DOHH2 (cell line): Measurements from ENCODE around the gene CACNA1I.

Experiments
- H3F3A ChIP-seq: fragments of 200-600 bp; sonication (generic), shearing (Covaris generic); 2 replicates; pipeline ENCODE4 v1.6.0; 2016; ENCODE audit warnings: antibody characterized with exemption, mild to moderate bottlenecking; ENCODE audit not compliant: control insufficient read depth, insufficient read depth
- H3K27ac ChIP-seq: fragments of 200-600 bp; sonication (generic); 2 replicates; pipeline ENCODE4 v1.5.1; 2014; ENCODE audit warnings: low read depth, mild to moderate bottlenecking, low read length, moderate library complexity
- H3K27me3 ChIP-seq: fragments of 200-600 bp; sonication (generic); 2 replicates; pipeline ENCODE4 v1.6.1; 2014; ENCODE audit warnings: mild to moderate bottlenecking, low read length, mixed read lengths; ENCODE audit not compliant: control insufficient read depth
- H3K36me3 ChIP-seq: fragments of 200-600 bp; sonication (generic); 2 replicates; pipeline ENCODE4 v1.6.1; 2014; ENCODE audit warnings: mild to moderate bottlenecking, low read length, moderate library complexity, mixed read lengths; ENCODE audit not compliant: control insufficient read depth
- H3K4me1 ChIP-seq: fragments of 200-600 bp; sonication (generic); 2 replicates; pipeline ENCODE4 v1.6.1; 2014; ENCODE audit warnings: mild to moderate bottlenecking, low read length, mixed read lengths; ENCODE audit not compliant: control insufficient read depth
- H3K4me2 ChIP-seq: fragments of 200-600 bp; sonication (generic); 2 replicates; pipeline ENCODE4 v1.6.0; 2014; ENCODE audit warnings: mild to moderate bottlenecking, low read length, moderate library complexity
- H3K4me3 ChIP-seq: fragments of 200-600 bp; sonication (generic); 2 replicates; pipeline ENCODE4 v1.5.1; 2014; ENCODE audit warnings: mild to moderate bottlenecking, low read length, mixed read lengths
- H3K79me2 ChIP-seq: fragments of 200-600 bp; sonication (generic); 2 replicates; pipeline ENCODE4 v1.6.1; 2014; ENCODE audit warnings: mild to moderate bottlenecking, low read length, mixed read lengths; ENCODE audit not compliant: control insufficient read depth
- H3K9me2 ChIP-seq: fragments of 200-600 bp; sonication (generic); replicated peaks from 2 replicates; pipeline ENCODE4 v1.6.1; 2014; ENCODE audit warnings: mild to moderate bottlenecking, low read length, mixed read lengths; ENCODE audit not compliant: control insufficient read depth
- H3K9me3 ChIP-seq: fragments of 200-600 bp; sonication (generic); 2 replicates; pipeline ENCODE4 v1.6.1; 2014; ENCODE audit warnings: antibody characterized with exemption, low read length, mixed read lengths; ENCODE audit not compliant: control insufficient read depth, insufficient read depth
- H4K20me1 ChIP-seq: fragments of 200-600 bp; sonication (generic); 2 replicates; pipeline ENCODE4 v1.6.0; 2014; ENCODE audit warnings: low read depth, mild to moderate bottlenecking, antibody characterized with exemption, low read length, moderate library complexity; ENCODE audit not compliant: control insufficient read depth, insufficient read depth
- CTCF ChIP-seq: fragments of 200-600 bp; sonication (generic); IDR thresholded peaks from one replicate; pipeline ENCODE4 v1.5.1; 2014; ENCODE audit warnings: antibody characterized with exemption, mild to moderate bottlenecking, low read depth, low read length; ENCODE audit not compliant: poor library complexity, severe bottlenecking
- EZH2phosphoT487 ChIP-seq: fragments of 200-600 bp; sonication (generic); IDR thresholded peaks from 2 replicates; pipeline ENCODE4 v1.6.1; 2017; ENCODE audit warnings: borderline replicate concordance, mild to moderate bottlenecking, antibody characterized with exemption, low read length, moderate library complexity, mixed read lengths

Gene CACNA1I

GRCh38 chr22:39601180-39601535, 30.6 kb downstream of the CACNA1I start:
- no peak for TF ChIP-seq CTCF
- no peak for TF ChIP-seq EZH2phosphoT487
- Histone ChIP-seq H3K4me3 (peak overlapping the region; percentile 47), H3K27ac (no peak overlapping the region), H3K79me2 (no peaks in the 10 kb centered on the region), H3K9me2 (no peaks in the 10 kb centered on the region), H3K9me3 (peaks cover 7% of the 10 kb centered on the region), H3K27me3 (peaks cover 33% of the 10 kb centered on the region), H4K20me1 (no peaks in the 10 kb centered on the region), H3K36me3 (no peaks in the 10 kb centered on the region), H3K4me1 (peaks cover 22% of the 10 kb centered on the region), H3K4me2 (peak overlapping the region; percentile 49), H3F3A (peaks cover 2% of the 10 kb centered on the region; the same call in 1 of the 2 replicates)

GRCh38 chr22:39603345-39603744, 32.8 kb downstream of the CACNA1I start:
- Histone ChIP-seq H4K20me1 (no peaks in the 10 kb centered on the region), H3K27me3 (peaks cover 28% of the 10 kb centered on the region), H3K4me2 (no peak overlapping the region), H3K4me1 (peaks cover 15% of the 10 kb centered on the region), H3F3A (no peaks in the 10 kb centered on the region), H3K36me3 (no peaks in the 10 kb centered on the region), H3K79me2 (no peaks in the 10 kb centered on the region), H3K9me2 (no peaks in the 10 kb centered on the region), H3K4me3 (no peak overlapping the region), H3K9me3 (peaks cover 7% of the 10 kb centered on the region), H3K27ac (no peak overlapping the region)
- TF ChIP-seq EZH2phosphoT487 (no peak), CTCF (no peak)

GRCh38 chr22:39610246-39610645, 39.7 kb downstream of the CACNA1I start:
- Histone ChIP-seq H4K20me1 (no peaks in the 10 kb centered on the region), H3K27ac (no peak overlapping the region), H3K4me3 (no peak overlapping the region), H3K36me3 (no peaks in the 10 kb centered on the region), H3K4me2 (no peak overlapping the region), H3K27me3 (peaks cover 27% of the 10 kb centered on the region), H3K79me2 (no peaks in the 10 kb centered on the region), H3K9me2 (no peaks in the 10 kb centered on the region), H3K4me1 (peaks cover 8% of the 10 kb centered on the region), H3F3A (no peaks in the 10 kb centered on the region), H3K9me3 (no peaks in the 10 kb centered on the region)
- TF ChIP-seq CTCF: no peak
- no peak for TF ChIP-seq EZH2phosphoT487

DNA sequence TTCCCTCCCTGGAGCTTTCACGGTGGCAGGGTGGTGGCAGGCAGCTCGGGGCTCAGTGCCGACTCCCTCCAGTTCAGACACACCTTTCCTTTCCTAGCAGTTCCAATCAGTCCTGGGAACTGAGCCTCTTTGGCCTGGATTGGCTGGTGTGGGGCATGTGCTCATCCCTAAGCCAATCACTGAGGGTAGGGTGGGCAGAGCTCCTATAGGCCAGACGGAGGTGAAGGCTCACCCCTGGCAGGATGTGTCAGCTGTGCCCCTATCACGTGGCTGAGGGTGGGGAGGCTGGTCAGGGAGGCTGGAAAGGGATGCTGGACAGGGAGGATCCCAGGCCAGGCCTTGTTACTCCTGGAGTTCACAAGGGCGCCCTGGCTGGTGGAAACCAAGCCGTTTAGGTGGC, 40.2 kb downstream of the CACNA1I start:
- Histone ChIP-seq H3K4me2 (no peak overlapping the region), H3K36me3 (no peaks in the 10 kb centered on the region), H4K20me1 (no peaks in the 10 kb centered on the region), H3K4me1 (peaks cover 13% of the 10 kb centered on the region), H3K4me3 (no peak overlapping the region), H3K9me2 (no peaks in the 10 kb centered on the region), H3K79me2 (no peaks in the 10 kb centered on the region), H3K9me3 (no peaks in the 10 kb centered on the region), H3F3A (no peaks in the 10 kb centered on the region), H3K27ac (no peak overlapping the region), H3K27me3 (peaks cover 28% of the 10 kb centered on the region)
- TF ChIP-seq EZH2phosphoT487 (no peak), CTCF (no peak)
